Mucosa of stomach (tissue), 1 donor: ENCODE data around the gene RASA2.
"Not testable (repeated sequence)": the region's sequence is repeated elsewhere in the genome, so short reads cannot be mapped to it uniquely, and the experiment has no call there.

Source experiments
- H3K27me3 ChIP-seq: one replicate; pipeline ENCODE4 v1.7.0; 2013; ENCODE audit warnings: mild to moderate bottlenecking, low read length; ENCODE audit not compliant: control insufficient read depth, insufficient read depth
- H3K36me3 ChIP-seq: one replicate; pipeline ENCODE4 v1.7.0; 2013; ENCODE audit warnings: low read length; ENCODE audit not compliant: control insufficient read depth, insufficient read depth
- H3K4me1 ChIP-seq: one replicate; pipeline ENCODE4 v1.7.0; 2013; ENCODE audit warnings: mild to moderate bottlenecking, low read length; ENCODE audit not compliant: control insufficient read depth, insufficient read depth
- H3K4me3 ChIP-seq: one replicate; pipeline ENCODE4 v1.7.0; 2013; ENCODE audit warnings: low read length
- H3K9ac ChIP-seq: one replicate; pipeline ENCODE4 v1.7.0; 2013; ENCODE audit warnings: mild to moderate bottlenecking, low read length, moderate library complexity
- H3K9me3 ChIP-seq: one replicate; pipeline ENCODE4 v1.7.0; 2013; ENCODE audit warnings: mild to moderate bottlenecking, low read length, moderate library complexity; ENCODE audit not compliant: control insufficient read depth
- donor health status: Pancreatic carcinoma.

Gene RASA2

GRCh38 chr3:141618103-141618910 is 131.5 kb downstream of the RASA2 start:
- Histone ChIP-seq H3K4me3 (no peak overlapping the region), H3K9me3 (no peaks in the 10 kb centered on the region), H3K9ac (no peak overlapping the region), H3K27me3 (no peaks in the 10 kb centered on the region), H3K4me1 (no peaks in the 10 kb centered on the region), H3K36me3 (no peaks in the 10 kb centered on the region)

- Histone ChIP-seq H3K36me3 (no peaks in the 10 kb centered on the region), H3K4me3 (no peak overlapping the region), H3K9me3 (no peaks in the 10 kb centered on the region)
These were observed 132.1 kb downstream of the RASA2 start for GRCh38 chr3:141618938-141619337.

GRCh38 chr3:141619450-141619849 is 132.6 kb downstream of the RASA2 start:
- no peaks in the 10 kb centered on the region for H3K27me3 ChIP-seq
- no peaks in the 10 kb centered on the region for H3K4me1 ChIP-seq
- H3K36me3 ChIP-seq, result no peaks in the 10 kb centered on the region
- no peaks in the 10 kb centered on the region for H3K9me3 ChIP-seq
- H3K9ac ChIP-seq, result no peak overlapping the region
- H3K4me3 ChIP-seq, result no peak overlapping the region

More at GRCh38 chr3:141618938-141619337, 132.1 kb downstream of the RASA2 start:
- H3K4me1 ChIP-seq, result no peaks in the 10 kb centered on the region
- no peak overlapping the region for H3K9ac ChIP-seq
- no peaks in the 10 kb centered on the region for H3K27me3 ChIP-seq

- H3K4me3 ChIP-seq, result no peak overlapping the region
- H3K9ac ChIP-seq, result no peak overlapping the region
- H3K27me3 ChIP-seq, result no peaks in the 10 kb centered on the region
- H3K4me1 ChIP-seq, result no peaks in the 10 kb centered on the region
- H3K9me3 ChIP-seq, result no peaks in the 10 kb centered on the region
- no peaks in the 10 kb centered on the region for H3K36me3 ChIP-seq
These were observed 136.9 kb downstream of the RASA2 start for GRCh38 chr3:141623691-141624090.

- H3K9ac ChIP-seq, result no peak overlapping the region
- H3K4me1 ChIP-seq, result no peaks in the 10 kb centered on the region
- H3K4me3 ChIP-seq, result no peak overlapping the region
- H3K36me3 ChIP-seq, result no peaks in the 10 kb centered on the region
- no peaks in the 10 kb centered on the region for H3K9me3 ChIP-seq
- H3K27me3 ChIP-seq, result no peaks in the 10 kb centered on the region
These were observed 138.7 kb downstream of the RASA2 start for GRCh38 chr3:141625506-141625905.

GRCh38 chr3:141628334-141628733 is 141.5 kb downstream of the RASA2 start:
- not testable (repeated sequence) for H3K9ac ChIP-seq, H3K4me1 ChIP-seq, H3K9me3 ChIP-seq, H3K36me3 ChIP-seq, H3K27me3 ChIP-seq, H3K4me3 ChIP-seq

- H3K4me3 ChIP-seq, H3K9me3 ChIP-seq, H3K27me3 ChIP-seq, H3K4me1 ChIP-seq, H3K36me3 ChIP-seq, H3K9ac ChIP-seq: not testable (repeated sequence)
These were observed 142.1 kb downstream of the RASA2 start for GRCh38 chr3:141628868-141629441.

GRCh38 chr3:141629976-141630375 is 143.1 kb downstream of the RASA2 start:
- Histone ChIP-seq H3K9me3 (no peaks in the 10 kb centered on the region), H3K4me1 (no peaks in the 10 kb centered on the region), H3K4me3 (no peak overlapping the region), H3K27me3 (no peaks in the 10 kb centered on the region), H3K36me3 (no peaks in the 10 kb centered on the region), H3K9ac (no peak overlapping the region)

- H3K4me3 ChIP-seq, result no peak overlapping the region
- H3K36me3 ChIP-seq, result no peaks in the 10 kb centered on the region
- no peaks in the 10 kb centered on the region for H3K9me3 ChIP-seq
- no peaks in the 10 kb centered on the region for H3K27me3 ChIP-seq
- no peak overlapping the region for H3K9ac ChIP-seq
- no peaks in the 10 kb centered on the region for H3K4me1 ChIP-seq
These were observed 146.1 kb downstream of the RASA2 start for GRCh38 chr3:141632779-141633374.

GRCh38 chr3:141642215-141642614 is 155.4 kb downstream of the RASA2 start:
- Histone ChIP-seq H3K4me3 (no peak overlapping the region), H3K9me3 (no peaks in the 10 kb centered on the region), H3K36me3 (no peaks in the 10 kb centered on the region), H3K27me3 (no peaks in the 10 kb centered on the region), H3K9ac (no peak overlapping the region), H3K4me1 (no peaks in the 10 kb centered on the region)

- Histone ChIP-seq H3K9ac (no peak overlapping the region), H3K27me3 (no peaks in the 10 kb centered on the region), H3K4me3 (no peak overlapping the region), H3K36me3 (no peaks in the 10 kb centered on the region), H3K9me3 (no peaks in the 10 kb centered on the region), H3K4me1 (no peaks in the 10 kb centered on the region)
These were observed 156.6 kb downstream of the RASA2 start for GRCh38 chr3:141643391-141643790.

GRCh38 chr3:141643796-141644195 is 157.0 kb downstream of the RASA2 start:
- Histone ChIP-seq H3K36me3 (no peaks in the 10 kb centered on the region), H3K4me3 (no peak overlapping the region), H3K27me3 (no peaks in the 10 kb centered on the region), H3K4me1 (no peaks in the 10 kb centered on the region), H3K9ac (no peak overlapping the region), H3K9me3 (no peaks in the 10 kb centered on the region)
